ENCODE data around the gene CFAP73. TPM values are rescaled to one million over a fixed set of nuclear protein-coding genes. Genes with fewer than 3 reads are reported as not detected.

Gene CFAP73
- polyA plus RNA-seq, 3 donors: 0.14 TPM; not detected in 2

- no peak overlapping the region for H3K9ac ChIP-seq (ENCODE audit: insufficient read depth, low read length, poor library complexity, severe bottlenecking)
- 76% methylated on average over 3 of the region's 7 CpGs for WGBS (ENCODE audit: insufficient coverage)
- peaks cover 0 to 7% (median 0%) of the 10 kb centered on the region in 7 donors for H3K9me3 Mint-ChIP-seq
- H3K4me1 Mint-ChIP-seq: no peaks in the 10 kb centered on the region
- DNase-seq: no peak
- H3K27ac Mint-ChIP-seq: no peak overlapping the region
- TF ChIP-seq CTCF (IDR thresholded peaks at IDR 0.05): no peak
- no peaks in the 10 kb centered on the region for H3K27me3 ChIP-seq (ENCODE audit: control insufficient read depth in 2 of 2, insufficient read depth in 2 of 2, low read length in 2 of 2)
- H3K4me2 ChIP-seq (replicated peaks; ENCODE audit: extremely low read depth, low read length, poor library complexity, severe bottlenecking): no peak overlapping the region
- no peaks in the 10 kb centered on the region for H3K36me3 Mint-ChIP-seq
- H3K79me2 ChIP-seq (ENCODE audit: insufficient read depth, low read length): no peaks in the 10 kb centered on the region
- no peaks in the 10 kb centered on the region for H4K20me1 ChIP-seq (ENCODE audit: insufficient read depth, low read length)
- no peak overlapping the region for H3K27ac ChIP-seq (ENCODE audit: low read depth in 1 of 2, low read length in 2 of 2)
- H3K27me3 Mint-ChIP-seq (ENCODE audit: low read depth in 3 of 3): peaks cover 2 to 14% (median 12%) of the 10 kb centered on the region in 3 donors
- H3K4me3 Mint-ChIP-seq: no peak overlapping the region
- no peaks in the 10 kb centered on the region for H3K9me3 ChIP-seq (replicated peaks in 1 of 2; ENCODE audit: control insufficient read depth in 1 of 2, insufficient read depth in 1 of 2, low read length in 2 of 2)
- H3K36me3 ChIP-seq (replicated peaks in 1 of 2; ENCODE audit: control insufficient read depth in 1 of 2, insufficient read depth in 2 of 2, low read length in 2 of 2): no peaks in the 10 kb centered on the region
- no peak overlapping the region for H2AFZ ChIP-seq (ENCODE audit: insufficient read depth, low read depth, low read length, poor library complexity, severe bottlenecking)
- H3K4me3 ChIP-seq (replicated peaks in 1 of 3; ENCODE audit: low read depth in 2 of 3, low read length in 3 of 3): no peak overlapping the region
- H3K4me1 ChIP-seq (ENCODE audit: control insufficient read depth in 1 of 2, insufficient read depth in 2 of 2, low read length in 2 of 2): no peaks in the 10 kb centered on the region
- intact Hi-C loops (cut with micrococcal nuclease): no loop called here
Measured at GRCh38 chr12:113109872-113110599, 39.5 kb upstream of the CFAP73 start.

GRCh38 chr12:113111247-113111646, 38.3 kb upstream of the CFAP73 start:
- Histone ChIP-seq H3K9ac (ENCODE audit: insufficient read depth, low read length, poor library complexity, severe bottlenecking) (no peak overlapping the region), H2AFZ (ENCODE audit: insufficient read depth, low read depth, low read length, poor library complexity, severe bottlenecking) (no peak overlapping the region), H3K79me2 (ENCODE audit: insufficient read depth, low read length) (no peaks in the 10 kb centered on the region), H3K4me2 (replicated peaks; ENCODE audit: extremely low read depth, low read length, poor library complexity, severe bottlenecking) (no peak overlapping the region), H4K20me1 (ENCODE audit: insufficient read depth, low read length) (no peaks in the 10 kb centered on the region), H3K4me1 (ENCODE audit: control insufficient read depth in 1 of 2, insufficient read depth in 2 of 2, low read length in 2 of 2) (no peaks in the 10 kb centered on the region), H3K27ac (ENCODE audit: low read depth in 1 of 2, low read length in 2 of 2) (no peak overlapping the region), H3K4me3 (replicated peaks in 1 of 3; ENCODE audit: low read depth in 2 of 3, low read length in 3 of 3) (no peak overlapping the region), H3K36me3 (replicated peaks in 1 of 2; ENCODE audit: control insufficient read depth in 1 of 2, insufficient read depth in 2 of 2, low read length in 2 of 2) (no peaks in the 10 kb centered on the region), H3K9me3 (replicated peaks in 1 of 2; ENCODE audit: control insufficient read depth in 1 of 2, insufficient read depth in 1 of 2, low read length in 2 of 2) (no peaks in the 10 kb centered on the region), H3K27me3 (ENCODE audit: control insufficient read depth in 2 of 2, insufficient read depth in 2 of 2, low read length in 2 of 2) (no peaks in the 10 kb centered on the region)
- no peak for TF ChIP-seq CTCF (IDR thresholded peaks at IDR 0.05)
- Mint-ChIP-seq H3K4me3 (no peak overlapping the region), H3K27me3 (ENCODE audit: low read depth in 3 of 3) (peaks cover 1 to 12% (median 9%) of the 10 kb centered on the region in 3 donors), H3K9me3 (peaks cover 0 to 5% (median 0%) of the 10 kb centered on the region in 7 donors), H3K27ac (no peak overlapping the region), H3K4me1 (no peaks in the 10 kb centered on the region), H3K36me3 (no peaks in the 10 kb centered on the region)
- no peak for DNase-seq
- intact Hi-C loops (cut with micrococcal nuclease): no loop called here
- WGBS (ENCODE audit: insufficient coverage): 100% methylated on average over 1 of the region's 3 CpGs

Measured in CD14-positive monocyte (primary cell).